Smooth muscle cell (in vitro differentiated cells): ENCODE data around the gene THSD4. TPM values are rescaled to one million over a fixed set of nuclear protein-coding genes. Genes with fewer than 3 reads are reported as not detected.

Source experiments
- DNase-seq: peaks from one replicate; lab custom pipeline; 2025; ENCODE audit not compliant: unreplicated experiment; lab: John Stamatoyannopoulos, UW
- H2AFZ ChIP-seq: fragments of 200-600 bp; sonication (generic); 2 replicates; pipeline ENCODE4 v1.6.0; 2016; ENCODE audit warnings: antibody characterized with exemption, low read depth, mild to moderate bottlenecking
- H3F3A ChIP-seq: fragments of 200-600 bp; sonication (generic); 2 replicates; pipeline ENCODE4 v1.6.0; 2017; ENCODE audit warnings: antibody characterized with exemption, low read depth
- H3K27ac ChIP-seq: fragments of 200-600 bp; sonication (generic); 2 replicates; pipeline ENCODE4 v1.5.1; 2016; ENCODE audit warnings: low read depth, mild to moderate bottlenecking
- H3K27me3 ChIP-seq: fragments of 200-600 bp; sonication (generic); 2 replicates; pipeline ENCODE4 v1.6.1; 2016; ENCODE audit warnings: low read depth, mild to moderate bottlenecking
- H3K36me3 ChIP-seq: fragments of 200-600 bp; sonication (generic); 2 replicates; pipeline ENCODE4 v1.5.1; 2016; ENCODE audit warnings: low read depth
- H3K4me1 ChIP-seq: fragments of 200-600 bp; sonication (generic); 2 replicates; pipeline ENCODE4 v1.5.1; 2016; ENCODE audit warnings: low read depth
- H3K4me2 ChIP-seq: fragments of 200-600 bp; sonication (generic); 2 replicates; pipeline ENCODE4 v1.6.0; 2016; ENCODE audit warnings: mild to moderate bottlenecking
- H3K4me3 ChIP-seq: fragments of 200-600 bp; sonication (generic); 2 replicates; pipeline ENCODE4 v1.5.1; 2016; ENCODE audit warnings: mild to moderate bottlenecking
- H3K79me2 ChIP-seq: fragments of 200-600 bp; sonication (generic); 2 replicates; pipeline ENCODE4 v1.6.0; 2016; ENCODE audit warnings: low read depth, mild to moderate bottlenecking
- H3K9ac ChIP-seq: fragments of 200-600 bp; sonication (generic); 2 replicates; pipeline ENCODE4 v1.6.0; 2016; ENCODE audit warnings: low read depth
- H3K9me3 ChIP-seq: fragments of 200-600 bp; sonication (generic); replicated peaks from 2 replicates; pipeline ENCODE4 v1.5.1; 2016; ENCODE audit warnings: low read depth
- H4K20me1 ChIP-seq: fragments of 200-600 bp; sonication (generic); 2 replicates; pipeline ENCODE4 v1.6.0; 2016; ENCODE audit warnings: low read depth
- CTCF ChIP-seq: fragments of 200-600 bp; sonication (generic); IDR thresholded peaks from 2 replicates; pipeline ENCODE4 v1.5.1; 2017; ENCODE audit warnings: borderline replicate concordance, mild to moderate bottlenecking, antibody characterized with exemption; ENCODE audit not compliant: insufficient read depth, poor library complexity, severe bottlenecking
- WGBS: methylation state at CpG from one replicate; pipeline ENCODE4 v1.1.7; 2016; ENCODE audit warnings: low lambda C conversion rate; 5-methylcytosine and 5-hydroxymethylcytosine counted together
- polyA plus RNA-seq: library from polyadenylated mRNA; unstranded; fragments of >200 nt; fragmentation: Nextera tagmentation; extraction: Ambion mirVana; gene quantifications from 2 replicates; pipeline ENCODE4 v1.2.1, GENCODE V29; 2016
- total RNA-seq: library from RNA; depleted of rRNA; stranded (reverse); fragments of >200 nt; gene quantifications from 2 replicates; pipeline ENCODE4 v1.2.3, GENCODE V29; 2014

Gene THSD4
- total and polyA plus RNA-seq, 2 experiments from 2014 or later: 2.5 to 4.1 TPM

GRCh38 chr15:71295603-71296314, 180.5 kb downstream of the THSD4 start:
- H3K4me2 ChIP-seq: peak overlapping the region; percentile 32
- no peaks in the 10 kb centered on the region for H3K79me2 ChIP-seq
- H3K9ac ChIP-seq: peak overlapping the region; percentile 37
- H4K20me1 ChIP-seq: no peaks in the 10 kb centered on the region
- H3K4me3 ChIP-seq: no peak overlapping the region
- peak overlapping the region; percentile 92 for H3K27ac ChIP-seq
- no peak for TF ChIP-seq CTCF
- DNase-seq: no peak
- H3K27me3 ChIP-seq: no peaks in the 10 kb centered on the region
- no peaks in the 10 kb centered on the region for H3K4me1 ChIP-seq
- H3K9me3 ChIP-seq: no peaks in the 10 kb centered on the region
- no peaks in the 10 kb centered on the region for H3K36me3 ChIP-seq
- no peaks in the 10 kb centered on the region for H3F3A ChIP-seq
- WGBS: 26% methylated on average over 3 of the region's 3 CpGs
- no peak overlapping the region for H2AFZ ChIP-seq

GRCh38 chr15:71296315-71296679, 181.0 kb downstream of the THSD4 start:
- Histone ChIP-seq H3K4me1 (no peaks in the 10 kb centered on the region), H3K79me2 (no peaks in the 10 kb centered on the region), H3K4me2 (no peak overlapping the region), H3K36me3 (no peaks in the 10 kb centered on the region), H3K9me3 (no peaks in the 10 kb centered on the region), H3K9ac (peak overlapping the region; percentile 37), H3F3A (no peaks in the 10 kb centered on the region), H3K27ac (peak overlapping the region; percentile 92), H2AFZ (no peak overlapping the region), H3K4me3 (no peak overlapping the region), H4K20me1 (no peaks in the 10 kb centered on the region), H3K27me3 (no peaks in the 10 kb centered on the region)
- WGBS: 97% methylated on average over 8 of the region's 8 CpGs
- no peak for DNase-seq
- TF ChIP-seq CTCF: no peak

- H3K27me3 ChIP-seq: no peaks in the 10 kb centered on the region
- H3K4me2 ChIP-seq: no peak overlapping the region
- no peak for TF ChIP-seq CTCF
- no peak overlapping the region for H3K27ac ChIP-seq
- no peak for DNase-seq
- H3K4me1 ChIP-seq: no peaks in the 10 kb centered on the region
- no peaks in the 10 kb centered on the region for H3K36me3 ChIP-seq
- WGBS: 90% methylated on average over 5 of the region's 5 CpGs
- no peaks in the 10 kb centered on the region for H3K9me3 ChIP-seq
- H4K20me1 ChIP-seq: no peaks in the 10 kb centered on the region
- no peaks in the 10 kb centered on the region for H3K79me2 ChIP-seq
- no peak overlapping the region for H3K9ac ChIP-seq
- H3K4me3 ChIP-seq: no peak overlapping the region
- no peak overlapping the region for H2AFZ ChIP-seq
- no peaks in the 10 kb centered on the region for H3F3A ChIP-seq
Observed at GRCh38 chr15:71301958-71302621, 186.8 kb downstream of the THSD4 start.
